ENCODE results near the gene TMEM253.

DNA sequence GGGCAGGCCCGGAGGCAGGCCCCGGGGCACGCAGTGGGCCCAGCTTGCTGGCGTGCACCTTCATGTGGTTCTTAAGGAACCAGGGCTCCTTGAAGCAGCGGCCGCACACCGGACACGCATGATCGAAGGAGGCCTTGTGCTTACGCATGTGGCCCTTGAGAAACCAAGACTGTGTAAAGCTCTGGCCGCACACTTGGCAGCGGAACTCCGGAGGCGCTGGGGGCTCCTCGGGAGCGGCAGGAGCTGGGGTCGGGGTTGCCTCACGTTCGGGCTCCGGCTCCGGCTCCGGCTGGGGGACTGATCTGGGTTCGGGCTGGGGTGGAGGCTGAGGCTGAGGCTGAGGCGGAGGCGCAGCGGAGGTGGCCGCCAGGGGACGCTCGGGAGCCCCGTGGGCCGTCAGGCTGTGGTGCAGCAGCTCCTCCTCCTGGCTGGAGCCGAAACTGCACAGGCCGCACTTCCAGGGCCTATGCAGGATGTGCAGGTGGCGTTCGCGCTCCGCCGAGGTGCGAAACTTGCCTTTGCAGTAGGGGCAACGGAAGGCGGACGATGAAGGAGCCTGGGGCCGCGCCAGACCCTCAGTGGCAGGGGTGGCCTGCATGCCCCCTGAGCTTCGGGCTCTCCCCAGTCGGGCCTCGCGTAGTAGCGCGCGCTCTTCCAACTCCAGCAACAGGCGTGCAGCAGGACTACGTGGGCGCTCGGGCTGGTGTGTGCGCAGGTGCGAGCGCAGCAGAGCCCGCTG, 8.4 kb upstream of the TMEM253 start:
- TF ChIP-seq, protein P1, sequence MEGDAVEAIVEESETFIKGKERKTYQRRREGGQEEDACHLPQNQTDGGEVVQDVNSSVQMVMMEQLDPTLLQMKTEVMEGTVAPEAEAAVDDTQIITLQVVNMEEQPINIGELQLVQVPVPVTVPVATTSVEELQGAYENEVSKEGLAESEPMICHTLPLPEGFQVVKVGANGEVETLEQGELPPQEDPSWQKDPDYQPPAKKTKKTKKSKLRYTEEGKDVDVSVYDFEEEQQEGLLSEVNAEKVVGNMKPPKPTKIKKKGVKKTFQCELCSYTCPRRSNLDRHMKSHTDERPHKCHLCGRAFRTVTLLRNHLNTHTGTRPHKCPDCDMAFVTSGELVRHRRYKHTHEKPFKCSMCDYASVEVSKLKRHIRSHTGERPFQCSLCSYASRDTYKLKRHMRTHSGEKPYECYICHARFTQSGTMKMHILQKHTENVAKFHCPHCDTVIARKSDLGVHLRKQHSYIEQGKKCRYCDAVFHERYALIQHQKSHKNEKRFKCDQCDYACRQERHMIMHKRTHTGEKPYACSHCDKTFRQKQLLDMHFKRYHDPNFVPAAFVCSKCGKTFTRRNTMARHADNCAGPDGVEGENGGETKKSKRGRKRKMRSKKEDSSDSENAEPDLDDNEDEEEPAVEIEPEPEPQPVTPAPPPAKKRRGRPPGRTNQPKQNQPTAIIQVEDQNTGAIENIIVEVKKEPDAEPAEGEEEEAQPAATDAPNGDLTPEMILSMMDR (IDR thresholded peaks at IDR 0.05; ENCODE audit: insufficient read depth, low read length, poor library complexity, severe bottlenecking) = peak; percentile 99
- no peak for TF ChIP-seq EZH2phosphoT487 (conservative IDR thresholded peaks at IDR 0.05; ENCODE audit: low read length)

Measured in SU-DHL-6 (cell line).